ENCODE measurements around the gene MCTP1. TPM values are rescaled to one million over a fixed set of nuclear protein-coding genes. Genes with fewer than 3 reads are reported as not detected.

The MCTP1 gene
- total and polyA plus RNA-seq, 2 of the 13 experiments (the other 11 are each of a cell fraction or from before 2014, with no cell fraction given) = 0.15 to 0.48 TPM

DNA sequence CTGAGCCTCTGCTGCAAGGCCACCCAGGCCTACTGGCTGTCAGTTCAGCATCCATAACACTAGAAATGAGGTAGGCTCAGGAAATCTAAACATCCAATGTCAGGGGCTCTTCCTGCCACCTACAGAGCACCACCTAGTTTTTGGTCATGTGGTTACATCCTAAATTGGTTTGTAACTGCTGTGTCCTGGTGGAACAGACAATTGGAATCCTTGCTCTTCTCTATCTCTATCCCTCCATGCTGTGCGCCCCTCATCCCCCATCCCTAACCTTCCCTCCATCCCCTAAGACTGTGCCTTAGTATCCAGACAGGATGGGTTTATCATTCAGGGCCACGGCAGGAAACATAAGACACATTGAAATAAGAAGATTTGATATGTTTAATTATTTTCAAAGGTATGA, 11.4 kb upstream of the MCTP1 start:
- DNase-seq (ENCODE audit: low spot score) = no peak
- H3K9me3 ChIP-seq (ENCODE audit: low read length) = no peaks in the 10 kb centered on the region
- H3K9ac ChIP-seq (ENCODE audit: insufficient read depth, low read depth, low read length) = no peak overlapping the region
- no peaks in the 10 kb centered on the region for H3K4me1 ChIP-seq (ENCODE audit: insufficient read depth, low read length)
- no peak for FAIRE-seq
- H2AFZ ChIP-seq (ENCODE audit: low read length) = no peak overlapping the region
- no TSS peak for BruUV-seq (replicated peaks)
- no peaks in the 10 kb centered on the region for H4K20me1 ChIP-seq (ENCODE audit: insufficient read depth, low read length)
- CTCF ChIA-PET (ENCODE audit: low intra/inter-chr PET ratio, low total read pairs) = no interaction called here
- H3K4me2 ChIP-seq (ENCODE audit: low read depth, low read length) = no peak overlapping the region
- H3K36me3 ChIP-seq (replicated peaks in 1 of 2; ENCODE audit: control insufficient read depth in 1 of 2, insufficient read depth in 2 of 2, low read length in 2 of 2) = no peaks in the 10 kb centered on the region
- H3K4me3 ChIP-seq (replicated peaks in 1 of 3; ENCODE audit: insufficient read depth in 1 of 3, low read depth in 2 of 3, low read length in 3 of 3) = no peak overlapping the region
- H3K27me3 ChIP-seq (ENCODE audit: control insufficient read depth in 1 of 2, insufficient read depth in 2 of 2, low read length in 2 of 2) = peaks cover 0 to 2% of the 10 kb centered on the region in 2 experiments; a peak in 1 of 5 replicates
- POLR2A ChIA-PET = no interaction called here
- intact Hi-C loops (cut with micrococcal nuclease; ENCODE audit: unreplicated experiment) = no loop called here
- H3K79me2 ChIP-seq (ENCODE audit: insufficient read depth, low read length) = no peaks in the 10 kb centered on the region
- H3K27ac ChIP-seq (ENCODE audit: extremely low read length, insufficient read depth, low read length) = no peak overlapping the region
- WGBS (ENCODE audit: low lambda C conversion rate) = 5% methylated on average over 2 of the region's 2 CpGs
- no peak for TF ChIP-seq ZKSCAN1 (IDR thresholded peaks at IDR 0.05; ENCODE audit: low read length)
- TF ChIP-seq MAZ (IDR thresholded peaks at IDR 0.05; ENCODE audit: borderline replicate concordance, low read depth, low read length) = no peak
- TF ChIP-seq MAZ (CRISPR knock-in tag; IDR thresholded peaks at IDR 0.05; ENCODE audit: low read depth) = no peak
- no peak for TF ChIP-seq SMARCE1 (IDR thresholded peaks at IDR 0.05; ENCODE audit: borderline replicate concordance)
- no peak for TF ChIP-seq ELF3 (CRISPR knock-in tag; IDR thresholded peaks at IDR 0.05)
- no peak for TF ChIP-seq JUN (CRISPR knock-in tag; IDR thresholded peaks at IDR 0.05)
- no peak for TF ChIP-seq ZNF615 (CRISPR knock-in tag; IDR thresholded peaks at IDR 0.05; ENCODE audit: borderline replicate concordance)
- TF ChIP-seq ZNF367 (CRISPR knock-in tag; IDR thresholded peaks at IDR 0.05; ENCODE audit: borderline replicate concordance) = no peak
- no peak for TF ChIP-seq ZZZ3 (CRISPR knock-in tag; IDR thresholded peaks at IDR 0.05; ENCODE audit: borderline replicate concordance)
- TF ChIP-seq EZH2 (conservative IDR thresholded peaks at IDR 0.05; ENCODE audit: low read depth, low read length) = no peak
- TF ChIP-seq, protein P1, sequence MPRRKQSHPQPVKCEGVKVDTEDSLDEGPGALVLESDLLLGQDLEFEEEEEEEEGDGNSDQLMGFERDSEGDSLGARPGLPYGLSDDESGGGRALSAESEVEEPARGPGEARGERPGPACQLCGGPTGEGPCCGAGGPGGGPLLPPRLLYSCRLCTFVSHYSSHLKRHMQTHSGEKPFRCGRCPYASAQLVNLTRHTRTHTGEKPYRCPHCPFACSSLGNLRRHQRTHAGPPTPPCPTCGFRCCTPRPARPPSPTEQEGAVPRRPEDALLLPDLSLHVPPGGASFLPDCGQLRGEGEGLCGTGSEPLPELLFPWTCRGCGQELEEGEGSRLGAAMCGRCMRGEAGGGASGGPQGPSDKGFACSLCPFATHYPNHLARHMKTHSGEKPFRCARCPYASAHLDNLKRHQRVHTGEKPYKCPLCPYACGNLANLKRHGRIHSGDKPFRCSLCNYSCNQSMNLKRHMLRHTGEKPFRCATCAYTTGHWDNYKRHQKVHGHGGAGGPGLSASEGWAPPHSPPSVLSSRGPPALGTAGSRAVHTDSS (CRISPR knock-in tag; conservative IDR thresholded peaks at IDR 0.05) = no peak
- in situ Hi-C loops (cut with HindIII; ENCODE audit: extremely low pct_ligation_motif_present, low pct_unique_long_range_greater_than_20kb) = loop anchor here (25.0 kb wide), 1 partner anchor 541 kb away; no protein-coding TSS in a partner anchor
- no peak for ATAC-seq
